Fibroblast of lung (primary cell): ENCODE results near the gene CLMP. TPM values are rescaled to one million over a fixed set of nuclear protein-coding genes. Genes with fewer than 3 reads are reported as not detected.

ENCODE experiments used
- DNase-seq, 2 donors: peaks; one replicate each; pipeline versions ENCODE4 v3.0.0 to v3.0.0-alpha.2; 2010; ENCODE audit warnings: low read depth in 2 of 2
- H2AFZ ChIP-seq: 2 replicates; pipeline ENCODE4 v1.5.1; 2012; ENCODE audit warnings: low read length, control low read depth, inconsistent platforms
- H3K27ac ChIP-seq: 2 replicates; pipeline ENCODE4 v1.5.1; 2011; ENCODE audit warnings: low read length, control low read depth; ENCODE audit not compliant: insufficient read depth
- H3K27me3 ChIP-seq: 2 replicates; pipeline ENCODE4 v1.5.1; 2011; ENCODE audit warnings: mild to moderate bottlenecking, low read length; ENCODE audit not compliant: control insufficient read depth, insufficient read depth
- H3K36me3 ChIP-seq: 2 replicates; pipeline ENCODE4 v1.5.1; 2011; ENCODE audit warnings: low read length; ENCODE audit not compliant: control insufficient read depth, insufficient read depth
- H3K4me1 ChIP-seq: 2 replicates; pipeline ENCODE4 v1.5.1; 2011; ENCODE audit warnings: low read length; ENCODE audit not compliant: control insufficient read depth, insufficient read depth; ENCODE audit errors: extremely low read depth
- H3K4me2 ChIP-seq: 2 replicates; pipeline ENCODE4 v1.5.1; 2011; ENCODE audit warnings: low read length, control low read depth; ENCODE audit not compliant: insufficient read depth; ENCODE audit errors: extremely low read depth
- H3K4me3 ChIP-seq, 4 experiments: fragments of 200-600 bp in 1 of 4; sonication (generic) in 1 of 4; replicated peaks in 1 of 4; 2 replicates each; pipeline ENCODE4 v1.5.1; 2011 to 2016; ENCODE audit warnings: low read length in 4 of 4, low read depth in 3 of 4, mild to moderate bottlenecking in 3 of 4, control low read depth in 2 of 4, inconsistent platforms in 1 of 4, mixed read lengths in 1 of 4; ENCODE audit not compliant: insufficient read depth in 1 of 4; ENCODE audit errors: control extremely low read depth in 1 of 4
- H3K79me2 ChIP-seq: 2 replicates; pipeline ENCODE4 v1.5.1; 2012; ENCODE audit warnings: mild to moderate bottlenecking, low read length, inconsistent platforms; ENCODE audit not compliant: control insufficient read depth, insufficient read depth
- H3K9ac ChIP-seq: 2 replicates; pipeline ENCODE4 v1.5.1; 2011; ENCODE audit warnings: mild to moderate bottlenecking, low read length, control low read depth; ENCODE audit not compliant: insufficient read depth
- H3K9me3 ChIP-seq: 2 replicates; pipeline ENCODE4 v1.5.1; 2012; ENCODE audit warnings: low read depth, low read length; ENCODE audit not compliant: control insufficient read depth, insufficient read depth
- H4K20me1 ChIP-seq: 2 replicates; pipeline ENCODE4 v1.5.1; 2011; ENCODE audit warnings: low read length; ENCODE audit not compliant: control insufficient read depth, insufficient read depth; ENCODE audit errors: extremely low read depth
- CTCF ChIP-seq, 2 donors: IDR thresholded peaks in 1 of 2; conservative IDR thresholded peaks in 1 of 2; 1 replicate in 1 of 2; 2 replicates in 1 of 2; pipeline ENCODE4 v1.5.1; 2011 to 2012; ENCODE audit warnings: low read length in 2 of 2, control low read depth in 1 of 2, inconsistent platforms in 1 of 2, low read depth in 1 of 2, mild to moderate bottlenecking in 1 of 2
- EZH2 ChIP-seq: IDR thresholded peaks from 2 replicates; pipeline ENCODE4 v1.5.1; 2012; ENCODE audit warnings: low read length, control low read depth, mild to moderate bottlenecking; ENCODE audit errors: missing control alignments
- polyA plus RNA-seq, 2 donors: library from polyadenylated mRNA; depleted of rRNA in 1 of 2; stranded (reverse) in 1 of 2; unstranded in 1 of 2; fragments of >200 nt; gene quantifications; 2 replicates each; pipeline ENCODE4 v1.2.1, GENCODE V29; 2011 to 2012; ENCODE audit warnings: missing spikeins in 1 of 2
- total RNA-seq: library from RNA; depleted of rRNA; stranded (reverse); fragments of >200 nt; gene quantifications from 2 replicates; pipeline ENCODE4 v1.2.1, GENCODE V29; 2014

The CLMP gene
- total and polyA plus RNA-seq, 2 donors (not counting 1 experiment from before 2014, with no cell fraction given): 107 to 243 TPM

GRCh38 chr11:123174196-123175183 lies 20.6 kb downstream of the CLMP start:
- DNase-seq: peak; percentile 98 to 99
- no peak overlapping the region for H3K4me3 ChIP-seq
- no peak overlapping the region for H3K9ac ChIP-seq
- H3K27me3 ChIP-seq: no peaks in the 10 kb centered on the region
- no peak for TF ChIP-seq CTCF (conservative IDR thresholded peaks at IDR 0.05 in 1 of 2, IDR thresholded peaks at IDR 0.05 in 1 of 2; ENCODE audit: low read depth in 1 of 2, low read length in 2 of 2)
- TF ChIP-seq EZH2: no peak
- peaks cover 35% of the 10 kb centered on the region for H3K79me2 ChIP-seq
- H3K27ac ChIP-seq: peak overlapping the region; percentile 76
- no peaks in the 10 kb centered on the region for H3K9me3 ChIP-seq
- no peaks in the 10 kb centered on the region for H3K36me3 ChIP-seq
- H4K20me1 ChIP-seq: no peaks in the 10 kb centered on the region
- peaks cover 28% of the 10 kb centered on the region for H3K4me1 ChIP-seq
- peak overlapping the region; percentile 26 for H3K4me2 ChIP-seq
- H2AFZ ChIP-seq: no peak overlapping the region

DNA sequence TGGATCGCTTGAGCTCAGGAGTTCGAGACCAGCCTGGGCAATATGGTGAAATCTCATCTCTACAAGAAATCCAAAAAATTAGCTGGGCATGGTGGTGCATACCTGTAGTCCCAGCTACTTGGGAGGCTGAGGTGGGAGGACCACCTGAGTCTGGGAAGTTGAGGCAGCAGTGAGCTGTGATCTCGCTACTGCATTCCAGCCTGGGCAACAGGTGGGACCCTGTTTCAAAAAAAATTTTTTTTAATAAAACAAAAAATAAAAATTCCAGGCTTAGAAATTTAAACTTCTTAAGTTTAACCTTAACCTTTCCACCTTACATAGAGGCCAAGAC lies 21.2 kb downstream of the CLMP start:
- Histone ChIP-seq H3K4me1 (peaks cover 28% of the 10 kb centered on the region), H3K9ac (no peak overlapping the region), H3K36me3 (no peaks in the 10 kb centered on the region), H3K9me3 (no peaks in the 10 kb centered on the region), H2AFZ (no peak overlapping the region), H3K4me2 (no peak overlapping the region), H3K27me3 (no peaks in the 10 kb centered on the region), H3K79me2 (peaks cover 32% of the 10 kb centered on the region), H4K20me1 (no peaks in the 10 kb centered on the region), H3K4me3 (no peak overlapping the region), H3K27ac (peak overlapping the region; percentile 73)
- DNase-seq: no peak
- TF ChIP-seq EZH2 (no peak), CTCF (conservative IDR thresholded peaks at IDR 0.05 in 1 of 2, IDR thresholded peaks at IDR 0.05 in 1 of 2; ENCODE audit: low read depth in 1 of 2, low read length in 2 of 2) (no peak)

DNA sequence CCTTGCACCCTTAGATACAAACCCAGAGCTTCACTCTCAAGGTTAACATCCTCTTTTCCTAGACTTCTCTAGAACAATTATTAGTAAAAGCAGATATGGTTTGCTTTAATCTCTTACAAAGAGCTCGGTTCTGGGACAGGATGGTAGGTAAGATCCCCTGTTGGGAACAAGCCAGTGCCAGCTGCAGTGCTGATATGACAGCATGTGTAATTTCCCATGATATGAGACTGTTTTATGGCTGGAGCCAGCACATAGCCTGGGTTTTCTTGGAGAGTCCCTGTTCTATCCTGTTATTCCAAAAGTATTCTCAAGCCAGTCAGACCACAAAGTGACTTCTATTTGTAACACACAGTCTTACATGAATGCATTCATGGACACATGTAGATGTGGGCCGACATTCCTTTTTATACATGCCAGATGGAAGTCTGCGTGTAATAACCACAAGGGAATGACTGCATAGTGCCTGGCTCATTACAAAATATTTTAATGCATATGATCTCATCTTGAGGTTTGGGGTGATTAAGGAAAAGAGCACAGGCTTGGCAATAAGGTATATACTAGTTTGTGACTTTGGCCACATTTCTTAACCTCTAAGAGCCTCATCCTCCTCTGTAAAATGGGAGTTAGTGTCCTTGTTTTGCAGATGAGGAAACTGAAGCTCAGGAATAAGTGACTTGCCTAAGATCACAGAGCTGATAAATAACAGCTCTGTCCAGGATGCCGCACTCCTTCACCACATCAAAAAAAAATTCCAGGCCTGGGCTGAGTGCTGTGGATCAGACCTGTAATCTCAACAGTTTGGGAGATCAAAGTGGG lies 21.8 kb downstream of the CLMP start:
- no peak overlapping the region for H2AFZ ChIP-seq
- peak; percentile 97 to 100 for DNase-seq
- no peaks in the 10 kb centered on the region for H3K27me3 ChIP-seq
- no peak overlapping the region for H3K9ac ChIP-seq
- H3K9me3 ChIP-seq: no peaks in the 10 kb centered on the region
- H4K20me1 ChIP-seq: no peaks in the 10 kb centered on the region
- peaks cover 36% of the 10 kb centered on the region for H3K79me2 ChIP-seq
- peak overlapping the region; percentile 39 for H3K4me2 ChIP-seq
- TF ChIP-seq CTCF (conservative IDR thresholded peaks at IDR 0.05 in 1 of 2, IDR thresholded peaks at IDR 0.05 in 1 of 2; ENCODE audit: low read depth in 1 of 2, low read length in 2 of 2) (no peak), EZH2 (no peak)
- H3K36me3 ChIP-seq: no peaks in the 10 kb centered on the region
- H3K4me1 ChIP-seq: peaks cover 28% of the 10 kb centered on the region
- H3K4me3 ChIP-seq: no peak overlapping the region
- H3K27ac ChIP-seq: peak overlapping the region; percentile 73
